Prostate gland (tissue), 2 donors: ENCODE measurements around the gene TTC24. TPM values are rescaled to one million over a fixed set of nuclear protein-coding genes. Genes with fewer than 3 reads are reported as not detected.

ENCODE experiments used
- DNase-seq: peaks from one replicate; pipeline ENCODE4 v3.0.0-alpha.2; 2019; ENCODE audit warnings: low spot score
- H3K27ac ChIP-seq, 2 donors: fragments of 200-600 bp; sonication (generic); 2 replicates each; pipeline ENCODE4 v1.5.1; 2017 to 2019
- H3K27me3 ChIP-seq: fragments of 200-600 bp; sonication (generic); replicated peaks from 2 replicates; pipeline ENCODE4 v1.5.1; 2019; ENCODE audit not compliant: insufficient read depth
- H3K36me3 ChIP-seq, 2 donors: fragments of 200-600 bp; sonication (generic); 1 replicate in 1 of 2; 2 replicates in 1 of 2; pipeline versions ENCODE4 v1.5.1 to v1.8.1; 2017 to 2019
- H3K4me1 ChIP-seq: fragments of 200-600 bp; sonication (generic); replicated peaks from 2 replicates; pipeline ENCODE4 v1.5.1; 2019
- H3K4me3 ChIP-seq, 2 donors: fragments of 200-600 bp; sonication (generic); 2 replicates each; pipeline ENCODE4 v1.5.1; 2017 to 2019
- H3K9me3 ChIP-seq: fragments of 200-600 bp; sonication (generic); 2 replicates; pipeline ENCODE4 v1.5.1; 2017
- POLR2A ChIP-seq: fragments of 450-650 bp; IDR thresholded peaks from one replicate; pipeline ENCODE4 v1.6.1; 2016; ENCODE audit warnings: antibody characterized with exemption, mild to moderate bottlenecking
- POLR2AphosphoS5 ChIP-seq: sonication (generic); formaldehyde crosslinking; IDR thresholded peaks from one replicate; pipeline ENCODE4 v1.6.1; 2017; ENCODE audit warnings: antibody characterized with exemption
- WGBS: methylation state at CpG from one replicate; pipeline ENCODE4 v1.1.5; 2018; 5-methylcytosine and 5-hydroxymethylcytosine counted together
- intact Hi-C: fragments of 100-400 bp; cut with DNase I; formaldehyde crosslinking; loops from one replicate; pipeline ENCODE4 v1.14.2; 2022
- total RNA-seq, 2 donors: library from RNA; depleted of rRNA; stranded (reverse); fragments of >200 nt; gene quantifications; one replicate each; pipeline ENCODE4 v1.1.0, GENCODE V29; 2016
- TF ChIP-seq, protein P1 (sequence below), 4 experiments: fragments of 200-600 bp in 2 of 4; fragments of 450-650 bp in 2 of 4; sonication (generic) in 2 of 4; IDR thresholded peaks; 1 replicate in 3 of 4; 2 replicates in 1 of 4; pipeline ENCODE4 v1.5.1; 2016 to 2019; ENCODE audit warnings: antibody characterized with exemption in 4 of 4, mild to moderate bottlenecking in 2 of 4, moderate library complexity in 2 of 4

Gene TTC24
- total RNA-seq, 2 donors from 2014 or later: not detected

DNA sequence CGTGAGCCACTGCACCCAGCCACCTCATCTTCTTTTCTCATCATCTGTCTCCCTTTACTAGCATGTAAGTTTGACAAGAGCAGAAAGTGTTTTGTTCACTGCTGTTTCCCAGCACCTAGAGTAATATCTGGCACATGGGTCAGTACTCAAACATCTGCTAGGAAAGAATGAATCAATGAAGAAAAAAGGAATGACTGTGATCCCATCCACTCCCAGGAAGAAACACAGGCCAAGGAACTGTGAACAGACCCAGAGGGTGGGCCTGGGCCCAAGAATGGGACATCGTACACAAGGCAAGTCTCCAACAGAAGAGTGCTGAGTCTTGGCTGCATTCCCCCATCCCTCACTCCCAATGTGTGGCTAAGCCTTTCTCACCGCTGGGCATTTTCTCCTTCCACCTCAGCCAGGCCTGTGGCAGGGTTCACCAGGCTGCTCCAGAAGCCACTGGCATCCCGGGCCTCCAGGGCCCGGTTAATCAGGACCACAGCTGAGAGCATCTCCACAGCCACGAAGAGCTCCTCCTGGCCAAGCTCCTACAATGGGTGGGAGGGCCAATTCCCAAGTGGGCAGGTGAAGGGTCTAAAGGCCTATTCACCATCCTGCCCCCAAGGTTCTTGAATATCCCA lies 25.6 kb upstream of the TTC24 start:
- DNase-seq: no peak
- WGBS: 80% methylated on average over 6 of the region's 6 CpGs
- TF ChIP-seq POLR2A (no peak), POLR2AphosphoS5 (no peak)
- TF ChIP-seq, protein P1, sequence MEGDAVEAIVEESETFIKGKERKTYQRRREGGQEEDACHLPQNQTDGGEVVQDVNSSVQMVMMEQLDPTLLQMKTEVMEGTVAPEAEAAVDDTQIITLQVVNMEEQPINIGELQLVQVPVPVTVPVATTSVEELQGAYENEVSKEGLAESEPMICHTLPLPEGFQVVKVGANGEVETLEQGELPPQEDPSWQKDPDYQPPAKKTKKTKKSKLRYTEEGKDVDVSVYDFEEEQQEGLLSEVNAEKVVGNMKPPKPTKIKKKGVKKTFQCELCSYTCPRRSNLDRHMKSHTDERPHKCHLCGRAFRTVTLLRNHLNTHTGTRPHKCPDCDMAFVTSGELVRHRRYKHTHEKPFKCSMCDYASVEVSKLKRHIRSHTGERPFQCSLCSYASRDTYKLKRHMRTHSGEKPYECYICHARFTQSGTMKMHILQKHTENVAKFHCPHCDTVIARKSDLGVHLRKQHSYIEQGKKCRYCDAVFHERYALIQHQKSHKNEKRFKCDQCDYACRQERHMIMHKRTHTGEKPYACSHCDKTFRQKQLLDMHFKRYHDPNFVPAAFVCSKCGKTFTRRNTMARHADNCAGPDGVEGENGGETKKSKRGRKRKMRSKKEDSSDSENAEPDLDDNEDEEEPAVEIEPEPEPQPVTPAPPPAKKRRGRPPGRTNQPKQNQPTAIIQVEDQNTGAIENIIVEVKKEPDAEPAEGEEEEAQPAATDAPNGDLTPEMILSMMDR (IDR thresholded peaks at IDR 0.05): no peak
- no peak overlapping the region for H3K4me3 ChIP-seq
- H3K27ac ChIP-seq: no peak overlapping the region
- intact Hi-C loops: loop anchor here (5.0 kb wide), 1 partner anchor 42 kb away; no protein-coding TSS in a partner anchor
- H3K4me1 ChIP-seq: no peaks in the 10 kb centered on the region
- no peaks in the 10 kb centered on the region for H3K36me3 ChIP-seq
- no peaks in the 10 kb centered on the region for H3K27me3 ChIP-seq
- no peaks in the 10 kb centered on the region for H3K9me3 ChIP-seq

DNA sequence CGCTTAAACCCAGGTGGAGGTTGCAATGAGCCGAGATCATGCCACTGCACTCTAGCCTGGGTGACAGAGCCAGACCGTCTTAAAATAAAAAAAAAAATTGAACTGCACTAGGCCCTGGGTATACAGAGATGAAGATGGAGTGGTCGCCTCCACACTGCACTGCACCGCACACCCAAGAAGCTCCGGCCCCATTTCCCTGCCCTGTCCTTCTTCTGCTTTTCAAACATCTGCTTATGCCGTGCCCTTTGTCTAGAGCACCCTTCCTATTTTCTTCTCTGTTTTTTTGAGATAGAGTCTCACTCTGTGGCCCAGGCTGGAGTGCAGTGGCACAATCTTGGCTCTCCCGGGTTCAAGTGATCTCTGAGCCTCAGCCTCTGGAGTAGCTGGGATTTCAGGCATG lies 24.6 kb upstream of the TTC24 start:
- H3K36me3 ChIP-seq: no peaks in the 10 kb centered on the region
- H3K4me3 ChIP-seq: no peak overlapping the region
- H3K9me3 ChIP-seq: no peaks in the 10 kb centered on the region
- no peak for DNase-seq
- intact Hi-C loops: loop anchor here (5.0 kb wide), 1 partner anchor 43 kb away; no protein-coding TSS in a partner anchor
- WGBS: 86% methylated on average over 8 of the region's 8 CpGs
- H3K27ac ChIP-seq: no peak overlapping the region
- no peaks in the 10 kb centered on the region for H3K27me3 ChIP-seq
- TF ChIP-seq POLR2AphosphoS5: no peak
- no peaks in the 10 kb centered on the region for H3K4me1 ChIP-seq

DNA sequence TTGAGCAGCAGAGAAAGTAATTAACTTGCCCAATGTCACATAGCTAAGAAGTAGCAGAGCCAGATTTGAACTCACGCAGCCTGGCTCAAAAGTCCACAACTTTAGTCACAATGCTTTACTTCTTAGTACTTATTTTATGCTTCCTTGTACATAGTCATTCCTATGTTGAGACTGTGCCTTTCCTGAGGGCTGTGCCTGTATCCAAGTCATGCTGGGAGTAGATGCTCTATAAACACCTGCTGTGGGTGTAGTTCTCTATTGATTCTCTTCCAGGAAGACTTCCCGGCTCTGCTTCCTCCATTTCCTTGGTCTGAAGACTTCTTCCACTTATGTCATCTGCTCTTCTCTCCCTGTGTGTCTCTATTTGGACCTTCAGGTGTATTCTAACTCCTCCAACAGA lies 23.8 kb upstream of the TTC24 start:
- no peak for TF ChIP-seq POLR2A
- no peak for TF ChIP-seq POLR2AphosphoS5
- TF ChIP-seq, protein P1 (IDR thresholded peaks at IDR 0.05): no peak
- H3K27me3 ChIP-seq: no peaks in the 10 kb centered on the region
- H3K9me3 ChIP-seq: no peaks in the 10 kb centered on the region
- H3K4me3 ChIP-seq: no peak overlapping the region
- no peaks in the 10 kb centered on the region for H3K4me1 ChIP-seq
- 77% methylated on average over 2 of the region's 2 CpGs for WGBS
- intact Hi-C loops: no loop called here
- no peaks in the 10 kb centered on the region for H3K36me3 ChIP-seq
- no peak for DNase-seq
- H3K27ac ChIP-seq: no peak overlapping the region

DNA sequence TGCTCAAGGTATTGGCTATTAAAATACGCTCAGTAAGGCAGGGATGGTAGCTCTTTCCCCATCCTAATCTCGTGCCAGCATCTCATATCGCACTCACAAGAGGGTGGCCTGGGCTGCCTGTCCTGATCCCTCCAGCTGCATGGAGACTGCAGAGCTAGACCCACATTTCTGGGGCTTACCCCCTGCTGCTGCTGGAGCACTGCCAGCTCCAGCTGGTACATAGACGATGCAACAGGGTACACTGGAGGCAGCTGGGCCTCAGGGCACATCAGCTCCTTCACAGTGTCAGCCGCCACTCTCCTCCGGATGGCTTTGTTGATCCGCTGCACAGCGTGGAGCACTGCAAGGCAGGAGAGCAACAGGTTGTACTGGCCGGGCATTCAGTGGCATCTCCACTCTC lies 23.2 kb upstream of the TTC24 start:
- H3K27me3 ChIP-seq: no peaks in the 10 kb centered on the region
- H3K36me3 ChIP-seq: no peaks in the 10 kb centered on the region
- DNase-seq: no peak
- TF ChIP-seq POLR2A (no peak), POLR2AphosphoS5 (no peak)
- TF ChIP-seq, protein P1 (IDR thresholded peaks at IDR 0.05): no peak
- intact Hi-C loops: no loop called here
- H3K27ac ChIP-seq: no peak overlapping the region
- no peaks in the 10 kb centered on the region for H3K4me1 ChIP-seq
- H3K9me3 ChIP-seq: no peaks in the 10 kb centered on the region
- no peak overlapping the region for H3K4me3 ChIP-seq
- WGBS: 81% methylated on average over 9 of the region's 9 CpGs

DNA sequence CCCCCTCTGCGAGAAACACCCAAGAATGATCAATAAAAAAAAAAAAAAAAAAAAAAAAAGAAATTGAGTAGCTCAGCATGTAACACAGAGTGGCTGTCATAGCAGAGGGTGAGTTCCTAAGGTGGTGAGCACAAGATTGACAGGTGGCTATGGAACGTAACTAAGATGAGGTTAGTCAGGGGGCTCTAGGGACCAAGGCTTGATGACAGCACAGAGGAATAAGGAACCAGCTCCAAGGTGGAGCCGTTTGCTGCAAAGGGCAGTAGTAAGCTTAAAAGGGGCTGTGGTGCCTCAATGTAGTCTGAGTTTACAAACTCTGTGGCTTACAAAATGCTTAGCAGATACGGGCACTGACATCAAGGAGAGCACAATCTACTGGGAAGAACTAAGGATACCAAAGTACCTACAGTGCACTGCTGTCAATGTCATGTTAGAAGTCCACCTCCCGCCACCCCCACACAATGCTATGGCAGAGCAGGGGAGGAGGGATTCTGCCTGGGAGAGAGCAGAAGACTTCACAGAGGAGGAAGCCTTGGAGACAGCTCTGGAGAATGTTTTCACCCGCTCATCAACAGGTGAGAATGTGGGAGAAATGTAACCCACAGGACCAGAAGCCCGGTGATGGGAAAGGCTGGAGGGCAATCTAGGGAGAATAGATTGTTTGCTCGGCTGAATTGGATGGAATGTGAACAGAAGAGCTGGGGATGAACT lies 20.3 kb upstream of the TTC24 start:
- no peak for DNase-seq
- no peaks in the 10 kb centered on the region for H3K27me3 ChIP-seq
- H3K9me3 ChIP-seq: no peaks in the 10 kb centered on the region
- WGBS: 67% methylated on average over 7 of the region's 8 CpGs
- H3K27ac ChIP-seq: no peak overlapping the region
- no peaks in the 10 kb centered on the region for H3K4me1 ChIP-seq
- H3K36me3 ChIP-seq: no peaks in the 10 kb centered on the region
- TF ChIP-seq, protein P1 (IDR thresholded peaks at IDR 0.05): no peak
- no peak for TF ChIP-seq POLR2A
- TF ChIP-seq POLR2AphosphoS5: no peak
- no peak overlapping the region for H3K4me3 ChIP-seq
- intact Hi-C loops: no loop called here
